ENCODE measurements around the gene PAX4.
"Not testable (repeated sequence)": the region's sequence is repeated elsewhere in the genome, so short reads cannot be mapped to it uniquely, and the experiment has no call there.

The PAX4 gene

DNA sequence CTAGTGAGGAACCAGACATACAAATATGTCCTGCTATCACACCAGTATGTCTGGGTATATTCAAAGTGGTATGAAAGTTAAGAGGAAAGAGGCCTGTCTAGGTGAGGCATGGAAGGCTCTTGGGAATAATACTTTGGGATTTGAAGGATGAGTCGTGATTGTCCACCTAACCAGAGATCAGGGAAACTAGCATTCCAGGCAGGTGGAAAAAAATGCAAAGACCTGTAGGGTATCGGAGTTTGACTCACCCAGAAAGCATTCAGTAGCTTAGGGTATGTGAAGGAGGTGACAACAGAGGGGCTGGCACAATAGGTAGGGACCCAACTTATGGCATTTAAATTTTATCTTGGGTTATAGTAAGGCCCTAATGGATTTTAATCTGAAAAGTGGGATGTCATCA, 31.6 kb downstream of the PAX4 start:
- DNase-seq (ENCODE audit: low read depth in 2 of 2, low spot score in 1 of 2): no peak

DNA sequence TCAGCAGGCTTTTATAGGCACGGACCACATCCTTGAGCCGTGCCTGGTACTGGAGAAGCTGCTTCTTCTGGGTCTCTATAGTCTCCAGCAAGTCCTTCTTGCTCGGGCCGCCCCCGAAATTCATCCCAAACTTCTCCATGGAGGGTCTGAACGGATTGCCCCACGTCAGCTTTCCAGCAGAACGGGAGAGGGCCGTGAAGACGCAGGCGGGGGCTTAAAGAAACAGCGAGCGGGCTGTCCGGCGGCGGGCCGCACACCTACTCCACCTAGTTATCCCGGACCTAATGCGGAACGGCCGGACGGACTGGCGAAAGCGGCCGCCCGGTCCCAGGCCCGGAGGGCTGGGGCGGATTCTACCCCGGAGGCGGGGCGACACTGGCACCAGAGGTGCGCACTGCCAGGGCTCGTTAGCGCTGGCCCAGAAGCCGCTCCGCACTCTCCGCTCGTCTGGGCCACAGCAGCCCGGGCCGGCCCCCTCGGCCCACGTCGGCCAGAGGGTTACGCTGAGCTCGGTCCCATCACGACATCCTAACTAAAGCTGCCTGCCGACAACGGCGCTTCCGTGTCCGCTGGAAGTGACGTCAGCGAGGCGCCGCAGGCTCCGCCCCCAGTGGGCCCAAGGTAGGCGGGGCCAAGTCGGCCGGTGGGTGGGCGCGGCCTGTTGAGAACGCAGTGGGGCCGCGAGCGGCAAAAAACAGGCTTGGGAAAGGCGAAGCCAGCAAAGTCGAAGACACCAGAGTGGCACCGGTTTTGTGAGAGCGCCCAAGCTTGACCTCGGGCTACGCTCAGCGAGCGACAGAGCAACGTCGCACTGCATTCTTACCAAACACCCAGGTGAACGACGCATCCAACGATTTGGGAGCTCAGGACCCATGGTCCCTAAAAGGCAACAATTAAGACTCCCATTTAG, 32.6 kb downstream of the PAX4 start, which contains the start of gene GCC1:
Gene GCC1 (minus strand): TSS at position 553 of the 910 bp plus-strand sequence. CDS start 414 bp downstream, at position 139.
- peak; percentile 84 to 91 for DNase-seq (ENCODE audit: low read depth in 2 of 2, low spot score in 1 of 2)

DNA sequence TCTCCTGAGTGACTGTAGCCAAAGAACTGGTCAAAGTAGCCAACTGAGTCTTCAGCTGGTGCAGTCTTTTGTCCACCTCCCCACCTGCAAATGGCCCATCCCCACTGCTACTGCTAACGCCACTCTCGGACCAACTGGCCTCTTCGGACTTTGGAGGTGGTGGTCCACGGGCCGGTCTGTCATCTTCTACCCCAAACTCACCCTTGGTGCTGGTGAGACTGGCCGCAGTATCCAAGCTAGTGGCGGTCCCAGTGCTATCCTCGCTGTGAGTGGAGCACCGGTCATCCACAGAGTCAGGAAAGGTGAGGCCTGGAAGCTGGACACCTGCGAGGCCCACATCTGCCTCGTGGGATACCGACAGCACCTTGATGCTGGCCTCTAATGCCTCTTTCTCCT, 33.3 kb downstream of the PAX4 start:
- no peak for DNase-seq (ENCODE audit: low read depth in 2 of 2, low spot score in 1 of 2)

DNA sequence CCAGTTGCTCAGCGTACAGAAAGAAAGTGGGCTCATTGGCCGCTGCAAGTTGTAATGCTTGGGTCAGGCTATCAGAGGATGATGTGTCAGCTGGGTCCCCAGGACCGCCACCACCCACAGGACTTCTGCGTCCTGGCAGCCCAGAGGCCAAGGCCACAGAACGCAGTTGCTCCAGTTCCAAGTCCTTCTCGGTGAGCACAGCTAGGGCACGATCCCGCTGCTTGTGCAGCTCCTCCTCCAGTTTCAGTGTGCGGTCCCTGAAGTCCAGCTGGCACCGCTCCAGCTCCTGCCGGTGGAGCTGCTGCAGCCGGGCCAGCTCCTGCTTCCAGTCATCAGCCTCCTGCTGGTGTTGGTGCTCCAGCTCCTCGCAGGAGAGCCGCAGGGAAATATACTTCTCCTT, 35.6 kb downstream of the PAX4 start:
- no peak for DNase-seq (ENCODE audit: low read depth in 2 of 2, low spot score in 1 of 2)

DNA sequence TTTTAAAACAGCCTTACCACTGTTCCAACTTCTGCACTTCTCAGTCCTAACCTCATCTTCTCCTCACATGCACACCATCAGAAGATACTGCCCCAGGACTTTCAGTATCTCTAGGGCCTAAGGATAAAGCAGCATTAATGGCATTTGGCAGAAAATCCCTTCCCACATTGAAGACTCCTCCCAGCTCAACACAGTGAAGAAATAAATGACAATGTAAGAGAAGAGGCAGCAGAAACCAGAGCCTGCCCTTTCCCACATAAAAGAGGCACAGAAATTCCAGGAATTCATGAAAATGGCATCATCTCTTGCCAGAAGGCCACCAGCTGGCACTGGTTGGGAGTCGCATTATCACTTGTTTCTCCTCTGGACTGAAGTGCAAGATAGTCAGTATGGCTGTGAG, 36.2 kb downstream of the PAX4 start:
- no peak for DNase-seq (ENCODE audit: low read depth in 2 of 2, low spot score in 1 of 2)

DNA sequence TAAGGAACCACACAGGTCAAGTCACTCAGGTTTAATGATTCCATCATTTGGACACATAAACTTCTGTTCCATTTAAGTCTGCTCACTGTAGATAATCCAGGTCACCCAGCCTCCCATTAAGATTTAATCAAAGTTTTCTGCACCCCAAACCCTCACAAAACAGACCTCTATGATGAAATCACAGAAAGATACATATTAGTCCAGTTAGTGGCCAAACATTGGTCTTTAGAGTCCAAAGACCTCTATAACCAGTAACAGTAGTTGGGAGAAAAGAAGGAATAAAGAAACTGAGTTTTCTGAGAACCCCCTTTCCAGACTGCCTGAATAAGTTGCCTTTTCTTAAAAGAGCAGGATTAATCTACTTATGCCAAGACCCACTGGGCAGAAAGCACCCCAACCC, 37.3 kb downstream of the PAX4 start:
- DNase-seq (ENCODE audit: low read depth in 2 of 2, low spot score in 1 of 2): no peak

DNA sequence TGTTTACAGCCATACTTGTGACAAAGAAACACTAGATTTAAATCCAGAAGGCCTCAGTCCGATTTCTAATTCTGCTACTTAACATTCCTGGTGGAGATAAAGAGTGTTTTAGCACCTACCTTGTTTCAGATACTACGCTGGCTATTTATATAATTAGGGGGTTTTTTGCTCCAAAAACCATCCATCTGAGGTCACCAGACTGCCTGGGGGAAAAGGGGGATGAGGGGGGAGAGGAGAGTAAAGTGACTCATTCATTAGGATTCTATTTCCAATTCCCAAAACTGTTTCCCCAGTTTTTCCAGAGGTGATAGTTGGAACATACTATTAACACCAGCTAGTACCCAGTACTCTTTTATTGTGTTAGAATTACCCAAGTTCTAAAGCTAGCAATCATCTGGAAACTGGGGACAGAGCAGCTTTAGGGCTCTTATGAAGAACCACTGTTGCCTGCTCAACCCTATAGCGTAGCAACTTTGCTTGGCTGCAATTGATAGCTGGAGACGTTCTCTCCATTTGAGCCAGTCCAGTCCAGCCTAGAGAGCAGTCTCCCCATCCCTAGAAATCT, 39.1 kb downstream of the PAX4 start:
- DNase-seq (ENCODE audit: low read depth in 2 of 2, low spot score in 1 of 2): no peak

DNA sequence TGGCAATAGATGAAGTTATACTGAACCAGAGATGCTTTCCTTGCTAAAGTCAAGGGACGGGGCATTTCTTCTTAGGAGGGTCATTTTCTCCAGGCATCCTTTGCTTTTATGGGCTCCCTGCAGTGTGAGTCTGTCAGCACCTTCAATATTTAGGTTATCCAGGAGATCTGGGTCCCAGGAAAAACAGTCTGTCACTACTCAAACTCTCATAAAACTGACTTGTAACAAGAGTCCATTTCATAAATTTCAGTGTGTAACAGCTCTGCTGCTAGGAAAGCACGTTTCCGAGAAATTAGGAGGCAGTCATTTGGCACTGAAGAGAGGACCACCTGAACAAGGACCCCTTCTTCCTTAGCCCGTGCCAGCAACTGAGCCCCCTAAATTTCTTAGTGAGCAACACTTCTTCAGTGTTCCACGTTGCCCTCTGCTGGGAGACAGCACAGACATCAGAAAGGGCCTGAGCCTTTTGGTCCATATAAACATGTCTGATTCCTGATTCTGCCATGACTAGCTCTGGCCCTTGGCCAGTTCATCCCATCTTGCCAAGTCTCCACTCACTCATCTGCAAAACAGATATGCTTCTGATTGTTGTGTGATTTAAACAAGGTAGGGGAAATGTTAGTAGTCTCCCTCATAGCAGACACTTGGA, 39.8 kb downstream of the PAX4 start:
- no peak for DNase-seq (ENCODE audit: low read depth in 2 of 2, low spot score in 1 of 2)

DNA sequence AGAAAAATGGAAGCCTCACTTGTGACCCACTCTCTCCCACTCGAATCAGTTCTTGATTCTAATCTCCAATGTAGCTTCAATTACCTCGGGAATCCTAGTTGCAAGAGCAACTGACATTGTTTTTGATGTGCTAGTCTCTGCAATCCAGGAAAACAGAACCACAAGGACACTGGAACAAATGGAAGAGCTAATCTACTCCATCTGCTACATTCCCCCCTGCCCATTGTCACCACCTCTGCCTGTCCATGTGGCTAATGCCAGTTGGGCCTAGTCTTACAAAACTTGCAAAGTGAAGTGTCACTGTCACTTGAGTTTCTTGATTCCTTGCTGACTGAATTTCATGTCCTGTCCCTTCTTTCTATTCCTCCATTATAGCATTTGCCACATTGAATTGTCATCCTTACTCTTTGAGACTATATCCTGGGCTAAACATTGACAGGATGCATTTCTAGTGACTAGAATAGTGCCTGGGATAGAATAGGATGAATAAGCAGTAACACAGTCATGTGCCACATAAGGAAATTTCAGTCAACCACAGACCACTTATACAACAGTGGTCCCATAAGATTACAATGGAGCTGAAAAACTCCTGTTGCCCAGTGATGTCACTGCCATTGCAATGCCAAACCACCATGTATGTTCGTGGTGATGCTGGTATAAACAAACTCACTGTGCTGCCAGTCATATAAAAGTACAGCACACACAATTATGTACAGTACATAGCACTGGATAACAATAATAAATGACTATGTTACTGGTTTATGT, 46.0 kb downstream of the PAX4 start:
- no peak for DNase-seq (ENCODE audit: low read depth in 2 of 2, low spot score in 1 of 2)

DNA sequence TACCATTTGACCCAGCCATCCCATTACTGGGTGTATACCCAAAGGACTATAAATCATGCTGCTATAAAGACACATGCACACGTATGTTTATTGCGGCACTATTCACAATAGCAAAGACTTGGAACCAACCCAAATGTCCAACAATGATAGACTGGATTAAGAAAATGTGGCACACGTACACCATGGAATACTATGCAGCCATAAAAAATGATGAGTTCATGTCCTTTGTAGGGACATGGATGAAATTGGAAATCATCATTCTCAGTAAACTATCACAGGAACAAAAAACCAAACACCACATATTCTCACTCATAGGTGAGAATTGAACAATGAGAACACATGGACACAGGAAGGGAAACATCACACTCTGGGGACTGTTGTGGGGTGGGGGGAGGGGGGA, 49.9 kb downstream of the PAX4 start:
- not testable (repeated sequence) for DNase-seq (ENCODE audit: low read depth in 2 of 2, low spot score in 1 of 2)

DNA sequence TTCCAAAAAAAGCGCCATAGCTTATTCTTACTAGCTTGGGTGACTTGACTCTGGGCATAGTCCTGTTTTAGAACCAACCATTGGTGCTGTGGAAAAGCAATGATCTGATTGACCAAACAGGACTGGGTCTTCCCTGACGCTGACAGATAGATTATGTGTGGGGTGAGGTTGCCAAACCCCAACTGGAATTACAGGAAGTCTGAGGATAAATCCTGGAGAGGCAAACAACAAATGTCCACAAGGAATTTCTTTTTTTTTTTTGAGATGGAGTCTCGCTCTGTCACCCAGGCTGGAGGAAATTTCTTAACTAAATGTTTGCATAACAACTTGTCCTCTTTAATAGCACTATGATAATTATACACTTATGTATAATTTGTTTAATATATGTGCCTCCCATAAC, 51.7 kb downstream of the PAX4 start:
- DNase-seq (ENCODE audit: low read depth in 2 of 2, low spot score in 1 of 2): no peak
